GM18526 (cell line): ENCODE measurements around the gene DDX51.

Experiments
- POLR2A ChIP-seq: IDR thresholded peaks from 3 replicates; pipeline ENCODE4 v1.6.1; 2011; ENCODE audit not compliant: insufficient read length; ENCODE audit errors: extremely low read depth

DDX51 gene

DNA sequence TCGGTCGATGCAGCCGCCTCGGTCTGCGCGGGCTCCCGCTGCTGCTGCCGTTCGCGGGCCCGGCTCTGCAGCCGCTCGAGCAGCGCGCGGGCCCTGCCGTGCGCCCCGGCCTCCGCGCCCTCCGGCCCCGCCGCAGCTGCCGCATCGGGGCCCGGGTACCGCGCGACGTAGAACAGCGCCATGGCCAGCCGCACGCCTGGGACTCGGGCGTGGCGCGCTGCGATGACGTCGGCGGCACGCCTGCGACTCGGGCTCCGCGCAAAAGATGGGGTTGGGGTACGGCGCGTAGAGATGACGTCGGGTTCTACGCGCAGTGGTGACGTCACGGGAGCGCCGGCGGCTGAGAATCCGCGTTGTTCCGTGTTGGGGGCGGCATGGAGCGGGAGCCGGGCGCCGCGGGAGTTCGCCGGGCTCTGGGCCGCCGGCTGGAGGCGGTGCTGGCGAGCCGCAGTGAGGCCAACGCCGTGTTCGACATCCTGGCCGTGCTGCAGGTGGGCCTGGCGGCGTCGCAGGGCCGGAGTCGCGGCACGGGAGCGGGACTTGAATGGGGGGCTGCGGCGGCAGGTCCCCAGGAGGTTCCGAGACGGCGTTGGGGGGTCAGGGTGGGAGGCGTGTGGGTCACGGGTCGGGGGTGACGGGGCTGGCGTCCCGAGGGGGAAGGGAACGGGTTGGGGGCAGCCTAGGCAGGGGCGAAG, at the start of gene DDX51, which contains the start of gene NOC4L:
DDX51 (minus strand) TSS at position 205 of the 695 bp plus-strand sequence; CDS start at position 182, 23 bp downstream.
NOC4L (plus strand) TSS at position 343 of the 695 bp plus-strand sequence; CDS start at position 375, 32 bp downstream.
- TF ChIP-seq POLR2A: peak; percentile 93

DNA sequence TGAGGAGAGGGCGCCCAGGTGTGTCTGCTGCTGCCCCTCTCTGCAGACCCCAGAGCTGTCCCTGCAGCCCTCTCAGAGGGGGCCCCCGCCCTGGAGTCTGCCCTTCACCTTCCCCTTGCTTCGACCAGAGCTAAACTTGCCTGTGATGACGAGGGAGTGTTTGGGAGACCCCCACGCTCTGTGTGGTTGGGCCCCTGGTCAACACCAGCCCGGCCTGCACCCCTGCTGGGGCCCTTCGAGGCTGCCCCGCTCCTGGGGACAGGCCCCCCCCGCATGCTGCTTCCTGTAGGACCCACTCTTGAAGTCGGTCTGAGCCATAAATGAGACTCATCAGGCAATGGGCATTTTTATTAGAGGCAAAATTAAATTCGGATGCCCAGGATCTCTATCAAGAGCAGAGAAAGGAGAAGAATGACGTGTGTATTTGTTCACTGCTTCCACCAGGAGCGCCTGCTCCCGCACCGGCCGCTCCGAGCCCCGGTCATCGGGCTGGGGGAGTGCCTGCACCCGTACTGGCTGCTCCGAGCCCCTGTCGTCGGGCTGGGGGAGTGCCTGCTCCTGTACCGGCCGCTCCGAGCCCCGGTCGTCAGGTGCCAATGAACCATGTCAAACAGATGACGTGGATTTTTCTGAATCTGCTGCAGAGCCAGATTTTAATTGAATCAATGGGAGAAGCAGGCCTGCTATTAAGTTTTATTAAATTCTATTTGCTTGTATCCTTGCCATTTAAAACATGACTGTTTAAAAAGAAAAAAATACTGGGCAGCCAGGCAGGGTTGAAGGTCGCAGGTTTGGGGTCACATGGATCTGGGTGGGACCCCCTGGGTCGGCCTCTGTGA, 47.8 kb upstream of the DDX51 start:
- TF ChIP-seq POLR2A: no peak

DNA sequence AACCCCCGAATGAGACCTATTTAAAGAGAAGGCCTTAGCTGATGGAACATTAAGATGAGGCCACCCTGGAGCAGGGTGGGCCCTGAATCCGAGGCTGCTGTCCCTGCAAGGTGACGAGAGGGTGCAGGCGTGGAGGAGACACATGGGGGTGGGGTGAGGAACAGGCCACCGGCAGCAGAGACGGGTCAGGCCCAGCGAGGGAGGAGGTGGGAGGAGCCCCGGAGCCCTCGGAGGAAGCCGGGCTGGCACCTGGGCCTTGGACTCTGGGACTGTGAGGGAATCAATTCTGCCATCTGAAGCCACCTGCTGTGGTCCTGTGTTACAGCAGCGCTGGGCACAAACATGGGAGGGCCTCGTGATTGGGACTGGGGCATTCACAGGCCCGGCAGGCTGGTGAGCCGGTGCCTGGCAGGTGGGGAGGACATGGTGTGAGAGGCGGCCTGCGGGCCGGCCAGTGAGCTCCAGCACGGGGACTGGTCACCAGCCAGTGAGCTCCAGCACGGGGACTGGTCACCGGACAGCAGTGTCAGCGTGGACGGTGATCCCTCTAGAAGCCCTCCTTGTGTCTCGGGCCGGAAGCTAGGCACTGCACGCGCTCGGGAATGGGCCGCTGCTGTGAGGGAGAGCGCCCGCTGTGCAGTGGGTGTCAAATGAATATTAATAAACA, 46.8 kb upstream of the DDX51 start:
- TF ChIP-seq POLR2A: no peak

- TF ChIP-seq POLR2A: no peak
Observed at GRCh38 chr12:132190012-132190755, 46.1 kb upstream of the DDX51 start.

DNA sequence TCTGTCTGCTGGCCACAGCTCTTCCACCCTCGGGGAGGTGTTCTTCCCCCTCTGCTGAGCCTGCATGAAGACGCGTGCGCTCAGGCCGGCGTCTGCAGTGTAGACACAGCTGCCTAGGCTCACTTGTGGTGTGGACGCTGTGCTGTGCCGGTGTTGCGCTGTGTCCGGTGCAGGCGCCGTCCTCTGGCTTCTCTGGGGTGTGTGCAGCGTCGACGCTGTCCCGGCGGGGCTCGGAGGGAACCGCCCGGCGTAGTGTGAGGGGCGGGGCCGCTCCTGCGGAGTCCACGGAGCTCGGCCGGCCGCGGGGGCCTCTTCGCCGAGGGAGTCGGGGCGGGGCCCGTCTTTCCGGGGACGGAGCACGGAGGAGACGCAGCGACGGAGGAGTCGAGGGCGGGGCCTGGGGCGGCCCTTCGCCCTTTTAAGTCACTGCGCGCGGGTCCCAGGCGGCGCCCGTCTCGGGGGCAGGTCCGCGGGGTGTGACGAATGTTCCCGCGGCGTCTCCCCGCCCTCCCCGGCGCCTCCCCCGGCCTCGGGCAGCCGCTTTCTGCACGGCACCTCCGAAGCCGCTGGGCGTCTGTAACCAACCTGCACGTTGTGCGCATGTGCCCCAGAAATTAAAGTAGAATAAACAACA, 45.4 kb upstream of the DDX51 start:
- TF ChIP-seq POLR2A: no peak

DNA sequence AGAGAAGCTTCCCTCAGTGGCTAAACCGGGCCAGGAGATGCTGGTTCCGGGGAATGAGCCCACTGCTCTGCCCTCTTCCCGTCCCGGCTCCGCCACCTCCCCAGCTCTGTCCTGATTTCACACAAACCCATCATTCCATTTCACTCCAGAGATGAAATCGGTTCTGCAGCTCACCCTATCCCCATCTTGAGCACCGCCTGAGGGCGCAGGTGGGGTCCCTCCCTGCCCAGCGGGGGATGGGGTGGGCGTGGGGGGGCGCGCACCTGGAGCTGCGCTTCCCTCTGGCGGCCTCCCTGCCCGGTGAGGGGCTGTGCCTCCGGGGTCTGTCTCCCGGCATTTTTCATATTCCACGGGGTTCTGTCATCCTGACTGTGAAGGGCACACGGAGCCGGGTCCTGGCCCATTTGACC, 44.8 kb upstream of the DDX51 start:
- no peak for TF ChIP-seq POLR2A

DNA sequence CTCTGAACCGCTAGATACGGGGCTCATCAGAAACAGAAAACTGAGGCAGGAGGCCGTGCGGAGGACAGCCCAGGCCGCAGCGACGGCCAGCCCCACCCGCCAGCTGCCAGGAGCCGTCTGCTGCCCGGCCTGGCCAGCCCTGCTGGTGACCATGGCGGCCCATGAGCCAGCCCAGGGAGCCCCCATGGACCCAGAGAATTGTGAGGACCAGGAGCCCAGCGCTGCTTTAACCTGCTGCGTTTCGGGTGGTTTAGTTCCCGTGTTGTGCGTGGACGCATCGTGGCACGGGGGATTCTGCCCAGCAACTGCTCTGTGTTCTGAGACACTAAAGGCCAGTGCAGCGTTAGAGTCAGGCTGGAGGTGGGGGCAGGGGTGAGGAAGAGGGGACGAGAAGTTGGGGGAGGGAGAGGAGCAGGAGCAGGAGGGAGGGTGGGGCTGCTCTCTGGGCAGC, 44.4 kb upstream of the DDX51 start:
- no peak for TF ChIP-seq POLR2A

- TF ChIP-seq POLR2A: no peak
Observed at GRCh38 chr12:132187646-132188450, 43.7 kb upstream of the DDX51 start.

DNA sequence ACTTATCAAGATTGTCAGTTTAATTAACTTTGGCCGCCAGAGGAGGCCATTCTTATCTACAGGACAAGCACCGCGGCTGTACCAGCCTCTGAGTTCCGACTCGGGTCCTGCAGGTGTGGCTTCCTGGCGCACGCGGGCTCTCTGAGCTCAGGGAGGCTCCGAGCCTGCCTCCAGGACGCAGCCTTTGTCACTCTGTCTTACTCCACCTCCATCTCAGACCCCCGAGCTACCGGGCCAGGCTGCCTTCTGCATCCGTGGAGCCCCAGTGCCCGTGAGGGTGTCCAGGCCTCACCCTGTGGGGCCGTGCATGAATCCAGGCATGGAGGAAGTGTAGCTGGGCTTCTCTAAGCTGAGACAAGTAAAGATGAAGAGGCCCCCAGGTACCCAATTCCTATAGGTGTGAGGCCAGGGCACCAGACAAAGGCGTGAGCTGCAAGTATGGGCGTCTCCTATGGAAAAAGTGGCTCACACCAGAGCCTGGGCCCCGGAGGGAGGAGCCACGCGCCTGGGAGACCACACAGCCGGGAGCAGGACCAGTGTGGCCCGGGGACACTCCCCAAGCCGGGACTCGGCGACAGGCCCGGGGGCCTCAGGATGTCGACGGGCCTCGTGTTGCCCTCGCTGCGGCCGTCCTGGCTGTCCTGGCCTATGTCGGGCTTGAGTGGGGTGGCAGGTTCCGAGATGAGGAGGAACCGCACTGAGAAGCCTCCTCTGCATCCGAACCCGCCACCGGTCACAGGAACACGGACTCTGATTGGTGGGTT, 42.9 kb upstream of the DDX51 start:
- no peak for TF ChIP-seq POLR2A

DNA sequence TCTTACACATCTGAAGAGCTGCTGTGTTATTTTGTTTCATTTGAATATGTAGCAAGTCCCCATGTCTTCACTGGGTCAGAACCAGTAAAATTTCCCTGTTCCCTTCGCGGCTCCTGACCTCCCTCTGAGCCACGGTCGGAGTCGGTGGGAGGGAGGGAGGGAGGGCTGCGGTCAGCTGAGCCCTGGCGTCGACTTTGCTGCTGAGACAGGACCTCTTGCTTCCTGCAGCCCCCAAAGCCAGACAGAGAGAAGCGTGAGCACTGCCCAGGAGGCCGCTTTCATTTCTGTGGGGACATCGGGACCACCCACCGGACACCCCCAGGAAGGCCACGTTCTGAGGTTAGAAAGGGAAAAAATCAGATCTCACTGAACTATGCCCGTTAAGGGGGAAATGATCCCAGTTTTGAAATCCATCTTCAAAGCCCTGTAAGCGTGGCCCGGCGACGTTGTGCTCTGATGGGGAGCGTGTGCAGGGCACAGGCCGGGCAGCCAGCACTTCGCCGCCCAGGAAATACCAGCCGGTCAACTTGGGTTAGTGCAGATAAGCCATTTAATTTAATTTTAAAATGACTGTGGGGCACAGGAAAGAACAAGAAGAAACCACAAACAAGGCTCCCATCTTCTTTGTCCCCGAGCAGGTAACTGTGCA, 42.2 kb upstream of the DDX51 start:
- TF ChIP-seq POLR2A: no peak

DNA sequence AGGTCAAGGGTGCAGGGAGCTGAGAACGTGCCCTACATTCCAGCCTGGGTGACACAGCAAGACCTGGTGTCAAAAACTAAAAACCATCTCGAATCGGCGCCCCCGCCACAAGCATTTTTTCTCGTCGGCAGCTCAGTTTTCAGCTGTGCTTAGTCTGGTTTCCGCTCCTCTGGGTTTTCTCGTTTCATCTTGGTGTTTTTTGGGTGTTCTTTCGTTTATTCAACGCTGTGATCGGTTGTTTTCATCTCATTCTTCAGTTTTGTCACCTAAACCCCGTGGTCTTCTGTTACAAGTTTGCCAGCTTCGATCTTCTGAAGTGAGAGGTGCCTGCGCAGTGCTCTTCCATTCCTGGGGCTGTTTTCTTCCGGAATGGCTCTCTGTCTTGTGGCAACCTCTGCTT, 41.6 kb upstream of the DDX51 start:
- TF ChIP-seq POLR2A: no peak

GRCh38 chr12:132182711-132183365, 38.7 kb upstream of the DDX51 start:
- TF ChIP-seq POLR2A: no peak
